ENCODE results near the gene VAV1.

DNA sequence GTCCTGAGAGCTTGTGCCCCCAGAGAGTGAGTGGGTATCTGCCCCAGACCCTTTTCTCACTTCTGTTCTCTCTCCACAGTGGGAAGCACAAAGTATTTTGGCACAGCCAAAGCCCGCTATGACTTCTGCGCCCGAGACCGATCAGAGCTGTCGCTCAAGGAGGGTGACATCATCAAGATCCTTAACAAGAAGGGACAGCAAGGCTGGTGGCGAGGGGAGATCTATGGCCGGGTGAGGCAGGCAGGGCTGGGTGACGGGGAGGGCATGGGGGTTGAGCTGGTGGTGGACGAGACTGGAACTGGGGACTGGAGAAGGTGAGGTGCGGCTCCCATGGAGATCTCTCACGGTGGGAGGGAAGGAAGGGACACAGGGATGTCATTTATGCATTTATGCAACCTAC lies 81.4 kb downstream of the VAV1 start:
- no peak for TF ChIP-seq TCF7L2 (IDR thresholded peaks at IDR 0.05; ENCODE audit: borderline replicate concordance, low read depth, low read length)
- no peak for TF ChIP-seq ZNF549 (tag by site-specific recombination; IDR thresholded peaks at IDR 0.05)
- TF ChIP-seq ZSCAN30 (tag by site-specific recombination; IDR thresholded peaks at IDR 0.05) = no peak
- TF ChIP-seq, protein P1, sequence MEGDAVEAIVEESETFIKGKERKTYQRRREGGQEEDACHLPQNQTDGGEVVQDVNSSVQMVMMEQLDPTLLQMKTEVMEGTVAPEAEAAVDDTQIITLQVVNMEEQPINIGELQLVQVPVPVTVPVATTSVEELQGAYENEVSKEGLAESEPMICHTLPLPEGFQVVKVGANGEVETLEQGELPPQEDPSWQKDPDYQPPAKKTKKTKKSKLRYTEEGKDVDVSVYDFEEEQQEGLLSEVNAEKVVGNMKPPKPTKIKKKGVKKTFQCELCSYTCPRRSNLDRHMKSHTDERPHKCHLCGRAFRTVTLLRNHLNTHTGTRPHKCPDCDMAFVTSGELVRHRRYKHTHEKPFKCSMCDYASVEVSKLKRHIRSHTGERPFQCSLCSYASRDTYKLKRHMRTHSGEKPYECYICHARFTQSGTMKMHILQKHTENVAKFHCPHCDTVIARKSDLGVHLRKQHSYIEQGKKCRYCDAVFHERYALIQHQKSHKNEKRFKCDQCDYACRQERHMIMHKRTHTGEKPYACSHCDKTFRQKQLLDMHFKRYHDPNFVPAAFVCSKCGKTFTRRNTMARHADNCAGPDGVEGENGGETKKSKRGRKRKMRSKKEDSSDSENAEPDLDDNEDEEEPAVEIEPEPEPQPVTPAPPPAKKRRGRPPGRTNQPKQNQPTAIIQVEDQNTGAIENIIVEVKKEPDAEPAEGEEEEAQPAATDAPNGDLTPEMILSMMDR (tag by site-specific recombination; IDR thresholded peaks at IDR 0.05) = no peak
- TF ChIP-seq ZNF792 (tag by site-specific recombination; IDR thresholded peaks at IDR 0.05) = no peak
- TF ChIP-seq ZNF501 (tag by site-specific recombination; IDR thresholded peaks at IDR 0.05) = no peak
- TF ChIP-seq YY1 (tag by site-specific recombination; IDR thresholded peaks at IDR 0.05) = no peak
- TF ChIP-seq ZNF664 (tag by site-specific recombination; IDR thresholded peaks at IDR 0.05) = no peak
- no peak for TF ChIP-seq ZNF76 (tag by site-specific recombination; IDR thresholded peaks at IDR 0.05; ENCODE audit: borderline replicate concordance, low read depth)
- no peak for TF ChIP-seq ZNF292 (tag by site-specific recombination; IDR thresholded peaks at IDR 0.05; ENCODE audit: borderline replicate concordance, low read depth)
- TF ChIP-seq ZNF571 (tag by site-specific recombination; IDR thresholded peaks at IDR 0.05) = no peak
- no peak for TF ChIP-seq REST (tag by site-specific recombination; IDR thresholded peaks at IDR 0.05)
- no peak for TF ChIP-seq HOXA7 (CRISPR knock-in tag; IDR thresholded peaks at IDR 0.05; ENCODE audit: borderline replicate concordance)

All from HEK293 (cell line).